HPDE6-E6E7 (cell line): ENCODE measurements around the gene INHA.

Experiments used
- DNase-seq: peaks from one replicate; pipeline ENCODE4 v3.0.0; 2011; ENCODE audit warnings: missing footprints; ENCODE audit errors: extremely low spot score

The INHA gene, protein sequence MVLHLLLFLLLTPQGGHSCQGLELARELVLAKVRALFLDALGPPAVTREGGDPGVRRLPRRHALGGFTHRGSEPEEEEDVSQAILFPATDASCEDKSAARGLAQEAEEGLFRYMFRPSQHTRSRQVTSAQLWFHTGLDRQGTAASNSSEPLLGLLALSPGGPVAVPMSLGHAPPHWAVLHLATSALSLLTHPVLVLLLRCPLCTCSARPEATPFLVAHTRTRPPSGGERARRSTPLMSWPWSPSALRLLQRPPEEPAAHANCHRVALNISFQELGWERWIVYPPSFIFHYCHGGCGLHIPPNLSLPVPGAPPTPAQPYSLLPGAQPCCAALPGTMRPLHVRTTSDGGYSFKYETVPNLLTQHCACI

GRCh38 chr2:219572237-219573001, at the start of gene INHA:
TSS of gene INHA (plus strand) at chr2:219572310. CDS start at chr2:219572375, 65 bp downstream.
- DNase-seq: no peak

DNA sequence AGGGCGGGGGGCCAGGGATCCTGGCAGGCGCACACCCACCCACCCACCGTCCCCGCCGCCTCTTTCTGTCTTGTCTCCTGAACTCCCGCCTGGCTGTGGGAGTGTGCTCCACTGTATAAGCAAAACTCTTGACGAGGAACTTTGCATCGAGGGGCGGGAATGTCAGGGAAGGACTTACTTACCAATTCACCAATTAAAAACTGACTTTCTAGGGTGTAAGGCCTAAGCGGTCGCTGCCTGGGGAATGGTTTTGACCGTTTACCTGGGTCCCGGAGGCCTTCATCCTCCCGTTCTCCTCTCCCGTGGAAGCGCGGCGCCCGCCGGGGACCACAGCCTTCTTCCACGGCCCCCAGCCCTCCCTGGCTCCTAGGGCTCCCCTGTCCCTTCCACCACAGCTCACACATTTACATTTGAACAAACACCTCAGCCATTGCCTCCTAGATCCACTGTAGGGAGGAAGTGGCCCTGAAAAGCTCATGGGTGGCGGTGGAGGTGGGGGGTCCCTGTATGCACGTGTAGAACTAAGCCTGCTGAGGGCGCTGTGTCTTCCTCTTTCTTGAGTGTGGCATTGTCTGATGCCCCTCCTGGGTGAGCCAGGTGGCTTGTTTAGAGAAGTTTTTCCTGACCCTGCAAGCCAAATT, 49.0 kb upstream of the INHA start:
- no peak for DNase-seq

- DNase-seq: no peak
Observed at GRCh38 chr2:219524817-219525216, 47.3 kb upstream of the INHA start.

- DNase-seq: no peak
Observed at GRCh38 chr2:219525533-219526232, 46.4 kb upstream of the INHA start.

DNA sequence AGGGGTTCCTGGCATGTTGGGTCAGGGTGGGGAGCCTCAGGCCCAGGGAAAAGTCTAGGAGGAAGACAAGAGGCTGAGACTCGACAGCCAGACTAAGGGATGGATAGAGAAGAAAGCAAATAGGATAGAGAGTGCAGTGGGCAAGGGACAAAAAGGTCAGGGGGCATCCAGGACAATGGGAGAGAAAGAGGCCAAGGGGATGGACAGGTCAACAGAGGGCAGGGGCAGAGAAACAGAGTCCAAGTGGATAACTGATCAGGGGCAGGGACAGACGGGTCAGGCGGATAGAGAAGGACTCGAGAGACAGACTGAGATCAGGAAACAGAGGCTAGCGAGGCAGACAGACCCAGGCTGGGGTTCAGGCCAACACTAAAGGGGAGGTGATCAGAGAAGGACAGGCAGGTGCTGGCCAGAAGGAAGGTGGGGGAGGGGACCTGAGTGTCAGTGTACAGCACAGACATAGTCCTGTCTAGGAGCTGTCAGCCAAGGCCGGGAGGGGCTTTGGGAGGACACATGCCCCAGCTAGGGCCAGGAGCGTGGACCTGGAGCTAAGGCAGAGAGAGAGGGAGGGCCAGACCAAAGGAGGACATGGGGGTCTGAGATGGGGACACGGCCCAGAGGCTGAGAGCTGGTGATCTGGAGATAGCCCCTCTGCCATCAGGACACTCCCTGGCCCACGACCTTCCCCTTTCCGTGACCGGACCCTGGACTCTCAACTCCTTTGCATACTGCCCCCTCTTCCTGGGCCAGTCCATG, 45.6 kb upstream of the INHA start:
- no peak for DNase-seq

GRCh38 chr2:219527076-219527394, 45.1 kb upstream of the INHA start:
- no peak for DNase-seq

- DNase-seq: no peak
Observed at GRCh38 chr2:219527472-219527871, 44.6 kb upstream of the INHA start.

GRCh38 chr2:219530048-219530963, 41.8 kb upstream of the INHA start:
- DNase-seq: peak; percentile 93

DNA sequence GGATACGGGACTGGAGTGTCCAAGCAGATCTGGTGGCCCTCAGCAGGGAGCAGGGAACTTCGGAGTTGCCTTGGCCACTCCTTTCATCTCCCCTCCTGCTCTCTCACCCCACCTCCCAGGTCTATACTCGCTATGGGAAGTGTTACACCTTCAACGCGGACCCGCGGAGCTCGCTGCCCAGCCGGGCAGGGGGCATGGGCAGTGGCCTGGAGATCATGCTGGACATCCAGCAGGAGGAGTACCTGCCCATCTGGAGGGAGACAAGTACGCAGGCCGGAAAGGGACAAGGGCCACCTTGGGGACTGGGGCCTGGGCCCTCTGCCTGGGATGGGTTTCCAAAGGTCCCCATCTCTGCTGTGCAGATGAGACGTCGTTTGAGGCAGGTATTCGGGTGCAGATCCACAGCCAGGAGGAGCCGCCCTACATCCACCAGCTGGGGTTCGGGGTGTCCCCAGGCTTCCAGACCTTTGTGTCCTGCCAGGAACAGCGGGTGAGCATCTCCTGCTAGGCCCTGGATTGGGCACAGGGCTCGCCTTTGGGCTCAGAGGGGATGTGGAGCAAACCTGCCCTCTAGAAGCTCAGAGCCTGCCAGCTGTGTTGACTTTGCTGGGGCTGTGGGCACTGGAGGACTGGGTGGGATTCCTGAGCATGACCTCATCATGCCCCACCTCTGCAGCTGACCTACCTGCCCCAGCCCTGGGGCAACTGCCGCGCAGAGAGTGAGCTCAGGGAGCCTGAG, 40.3 kb upstream of the INHA start:
- no peak for DNase-seq

- no peak for DNase-seq
Observed at GRCh38 chr2:219532378-219532649, 39.8 kb upstream of the INHA start.

DNA sequence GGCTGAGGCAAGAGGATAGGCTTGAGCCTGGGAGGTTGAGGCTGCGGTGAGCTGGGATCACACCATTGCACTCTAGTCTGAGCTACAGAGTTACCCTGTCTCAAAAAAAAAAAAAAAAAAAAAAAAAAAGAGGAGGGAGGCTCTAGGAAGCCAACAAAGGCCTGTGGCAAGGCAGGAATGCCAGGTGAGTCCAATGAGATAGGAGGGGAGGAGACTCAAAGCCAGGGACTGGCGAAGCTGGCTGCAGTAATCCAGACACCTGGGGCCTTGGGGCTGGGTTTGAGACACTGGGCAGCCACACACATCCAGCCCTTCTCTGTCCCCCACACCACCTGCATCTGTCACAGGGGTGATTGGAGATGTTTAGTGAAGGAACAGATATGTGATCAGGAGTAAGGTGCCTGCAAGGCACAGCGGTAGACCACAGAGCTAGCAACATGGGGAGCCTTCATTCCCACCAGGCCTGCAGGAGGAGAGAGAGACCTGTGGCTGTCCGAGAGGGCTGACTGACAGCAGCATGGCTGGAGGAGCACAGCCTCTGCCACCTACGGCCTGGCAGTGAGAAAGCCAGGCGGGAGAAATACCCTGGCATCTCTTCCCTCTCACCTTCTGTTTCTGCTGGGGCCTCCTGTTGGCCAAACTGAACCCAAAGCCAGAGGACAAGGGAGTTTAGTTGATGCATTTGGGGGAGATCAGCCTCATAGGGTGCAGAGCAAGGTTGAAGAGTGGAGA, 38.0 kb upstream of the INHA start:
- DNase-seq: no peak

GRCh38 chr2:219536425-219536824, 35.7 kb upstream of the INHA start:
- no peak for DNase-seq

DNA sequence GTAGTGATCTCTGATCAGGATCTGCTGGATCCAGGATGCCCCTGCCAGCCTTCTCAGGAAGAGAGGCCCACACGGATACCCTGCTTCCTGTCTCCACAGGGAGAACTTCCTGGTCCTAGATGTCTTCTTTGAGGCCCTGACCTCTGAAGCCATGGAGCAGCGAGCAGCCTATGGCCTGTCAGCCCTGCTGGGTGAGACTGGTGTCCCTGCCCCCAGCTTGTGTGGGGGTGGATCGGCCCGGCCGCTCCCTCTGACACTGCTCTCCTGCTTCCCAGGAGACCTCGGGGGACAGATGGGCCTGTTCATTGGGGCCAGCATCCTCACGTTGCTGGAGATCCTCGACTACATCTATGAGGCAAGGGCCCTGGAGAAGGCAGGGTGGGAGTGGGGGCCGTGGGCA, 35.1 kb upstream of the INHA start:
- no peak for DNase-seq

DNA sequence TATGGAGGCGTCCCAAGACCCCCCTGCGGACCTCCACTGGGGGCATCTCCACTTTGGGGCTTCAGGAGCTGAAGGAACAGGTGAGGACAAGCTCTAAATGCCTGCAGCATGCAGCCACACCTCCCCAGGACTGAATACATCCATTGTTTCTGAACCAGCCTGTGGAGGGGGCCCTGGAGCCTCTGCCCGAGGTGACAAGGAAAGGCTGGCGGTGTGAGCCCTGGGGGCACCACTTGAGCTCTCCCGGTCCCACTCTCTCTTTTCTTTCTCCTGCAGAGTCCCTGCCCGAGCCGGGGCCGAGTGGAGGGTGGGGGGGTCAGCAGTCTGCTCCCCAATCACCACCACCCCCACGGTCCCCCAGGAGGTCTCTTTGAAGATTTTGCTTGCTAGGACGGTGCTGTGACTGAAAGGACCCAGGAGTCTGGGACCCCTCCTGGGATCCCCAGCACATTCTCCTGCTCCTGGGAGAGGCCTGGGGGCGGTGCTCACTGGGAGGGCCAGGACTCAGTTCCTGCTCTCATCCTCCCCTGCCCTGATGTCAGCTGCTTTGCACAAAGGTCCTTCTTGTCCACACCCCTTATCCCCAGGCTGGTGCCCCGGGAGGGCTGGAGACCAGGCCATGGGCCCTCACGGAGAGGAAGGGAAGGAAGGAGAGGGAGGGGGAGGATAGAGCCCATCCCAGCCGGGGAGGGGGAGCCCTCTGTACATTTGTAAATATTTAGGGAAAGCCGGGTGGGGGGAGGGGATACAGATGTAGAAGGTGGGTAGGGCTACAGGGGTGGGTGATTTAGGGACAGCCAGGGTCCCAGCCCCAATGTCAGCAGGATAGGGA, 34.2 kb upstream of the INHA start:
- no peak for DNase-seq

GRCh38 chr2:219538504-219538951, 33.6 kb upstream of the INHA start:
- no peak for DNase-seq

DNA sequence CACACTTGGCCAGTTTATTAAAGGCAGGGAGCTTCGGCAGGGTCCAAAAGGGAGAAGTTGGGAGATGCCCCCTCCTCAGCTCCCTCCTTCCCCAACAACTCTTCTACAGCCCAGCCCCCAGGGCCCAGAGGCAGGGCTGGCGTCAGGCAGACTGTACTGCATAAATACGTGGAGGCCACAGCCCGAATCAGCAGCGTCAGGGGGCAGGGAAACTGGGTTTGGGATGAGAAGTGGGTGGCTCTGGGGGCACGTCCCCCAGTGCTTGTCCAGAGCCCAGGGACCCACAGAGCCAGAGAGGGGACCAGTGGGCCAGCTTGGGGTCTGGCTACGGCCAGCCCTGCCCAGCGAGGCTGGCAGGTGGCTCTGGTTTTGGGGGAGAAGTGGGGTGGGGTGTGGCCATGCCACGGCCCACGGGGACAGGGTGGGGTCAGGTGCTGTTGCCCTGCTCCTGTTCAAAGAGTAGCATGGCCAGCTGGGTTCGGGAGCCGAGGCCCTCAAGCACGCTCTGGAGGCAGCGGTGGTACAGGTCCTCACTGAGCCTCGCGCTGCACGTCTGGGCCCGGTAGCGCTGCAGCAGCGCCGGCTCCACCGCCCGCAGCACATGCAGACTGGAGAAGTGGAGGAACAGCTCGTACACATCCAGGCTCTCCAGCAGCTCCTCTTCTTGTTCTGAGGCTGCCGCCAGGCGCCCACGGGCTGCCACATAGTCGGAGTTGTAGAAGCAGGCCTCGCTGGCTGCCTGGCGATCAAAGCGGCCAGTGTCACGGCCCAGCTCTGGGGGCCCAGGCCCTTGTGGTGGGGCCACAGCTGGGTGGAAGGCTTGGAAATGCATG, 32.9 kb upstream of the INHA start:
- no peak for DNase-seq

GRCh38 chr2:219539926-219540678, 32.0 kb upstream of the INHA start:
- no peak for DNase-seq
